HG02678 (cell line): Measurements from ENCODE around the gene GCC2.
"Not testable (repeated sequence)": the region's sequence is repeated elsewhere in the genome, so short reads cannot be mapped to it uniquely, and the experiment has no call there.

ENCODE experiments used
- ATAC-seq: cut with Tn5 transposase; IDR thresholded peaks from one replicate; pipeline ENCODE4 v1.9.1; 2021; ENCODE audit warnings: mild to moderate bottlenecking, moderate library complexity; ENCODE audit not compliant: unreplicated experiment

Gene GCC2, protein sequence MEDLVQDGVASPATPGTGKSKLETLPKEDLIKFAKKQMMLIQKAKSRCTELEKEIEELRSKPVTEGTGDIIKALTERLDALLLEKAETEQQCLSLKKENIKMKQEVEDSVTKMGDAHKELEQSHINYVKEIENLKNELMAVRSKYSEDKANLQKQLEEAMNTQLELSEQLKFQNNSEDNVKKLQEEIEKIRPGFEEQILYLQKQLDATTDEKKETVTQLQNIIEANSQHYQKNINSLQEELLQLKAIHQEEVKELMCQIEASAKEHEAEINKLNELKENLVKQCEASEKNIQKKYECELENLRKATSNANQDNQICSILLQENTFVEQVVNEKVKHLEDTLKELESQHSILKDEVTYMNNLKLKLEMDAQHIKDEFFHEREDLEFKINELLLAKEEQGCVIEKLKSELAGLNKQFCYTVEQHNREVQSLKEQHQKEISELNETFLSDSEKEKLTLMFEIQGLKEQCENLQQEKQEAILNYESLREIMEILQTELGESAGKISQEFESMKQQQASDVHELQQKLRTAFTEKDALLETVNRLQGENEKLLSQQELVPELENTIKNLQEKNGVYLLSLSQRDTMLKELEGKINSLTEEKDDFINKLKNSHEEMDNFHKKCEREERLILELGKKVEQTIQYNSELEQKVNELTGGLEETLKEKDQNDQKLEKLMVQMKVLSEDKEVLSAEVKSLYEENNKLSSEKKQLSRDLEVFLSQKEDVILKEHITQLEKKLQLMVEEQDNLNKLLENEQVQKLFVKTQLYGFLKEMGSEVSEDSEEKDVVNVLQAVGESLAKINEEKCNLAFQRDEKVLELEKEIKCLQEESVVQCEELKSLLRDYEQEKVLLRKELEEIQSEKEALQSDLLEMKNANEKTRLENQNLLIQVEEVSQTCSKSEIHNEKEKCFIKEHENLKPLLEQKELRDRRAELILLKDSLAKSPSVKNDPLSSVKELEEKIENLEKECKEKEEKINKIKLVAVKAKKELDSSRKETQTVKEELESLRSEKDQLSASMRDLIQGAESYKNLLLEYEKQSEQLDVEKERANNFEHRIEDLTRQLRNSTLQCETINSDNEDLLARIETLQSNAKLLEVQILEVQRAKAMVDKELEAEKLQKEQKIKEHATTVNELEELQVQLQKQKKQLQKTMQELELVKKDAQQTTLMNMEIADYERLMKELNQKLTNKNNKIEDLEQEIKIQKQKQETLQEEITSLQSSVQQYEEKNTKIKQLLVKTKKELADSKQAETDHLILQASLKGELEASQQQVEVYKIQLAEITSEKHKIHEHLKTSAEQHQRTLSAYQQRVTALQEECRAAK (N-terminal part only)

GRCh38 chr2:108448678-108449409, at the start of gene GCC2:
Gene GCC2, plus strand, starts transcription at chr2:108449206. Its CDS starts 69 bp downstream, at chr2:108449275.
- ATAC-seq = peak; percentile 99

GRCh38 chr2:108399479-108399878, 49.5 kb upstream of the GCC2 start:
- ATAC-seq = no peak

GRCh38 chr2:108401800-108402199, 47.2 kb upstream of the GCC2 start:
- ATAC-seq = no peak

DNA sequence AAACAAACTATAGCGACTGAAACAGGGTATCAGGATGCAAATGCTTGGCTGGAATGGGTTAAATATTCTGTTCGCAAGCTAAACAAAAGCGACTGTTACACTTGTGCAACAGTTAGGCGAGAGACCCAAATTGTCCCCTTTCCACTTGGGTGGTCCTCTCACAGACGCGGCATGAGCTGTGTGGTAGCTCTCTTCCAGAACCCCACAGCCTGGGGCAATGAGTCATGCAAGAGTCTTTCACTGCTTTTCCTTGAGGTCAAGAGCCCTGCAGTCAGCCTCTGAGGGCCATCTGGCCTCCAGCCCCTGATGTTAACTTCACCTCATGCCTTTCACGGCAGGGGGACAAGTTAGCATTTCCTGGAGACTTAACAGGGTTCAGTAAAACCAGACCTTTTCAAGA, 45.5 kb upstream of the GCC2 start:
- no peak for ATAC-seq

- ATAC-seq = no peak
Measured at GRCh38 chr2:108404784-108405397, 44.1 kb upstream of the GCC2 start.

- ATAC-seq = no peak
Measured at GRCh38 chr2:108407864-108408729, 40.9 kb upstream of the GCC2 start.

DNA sequence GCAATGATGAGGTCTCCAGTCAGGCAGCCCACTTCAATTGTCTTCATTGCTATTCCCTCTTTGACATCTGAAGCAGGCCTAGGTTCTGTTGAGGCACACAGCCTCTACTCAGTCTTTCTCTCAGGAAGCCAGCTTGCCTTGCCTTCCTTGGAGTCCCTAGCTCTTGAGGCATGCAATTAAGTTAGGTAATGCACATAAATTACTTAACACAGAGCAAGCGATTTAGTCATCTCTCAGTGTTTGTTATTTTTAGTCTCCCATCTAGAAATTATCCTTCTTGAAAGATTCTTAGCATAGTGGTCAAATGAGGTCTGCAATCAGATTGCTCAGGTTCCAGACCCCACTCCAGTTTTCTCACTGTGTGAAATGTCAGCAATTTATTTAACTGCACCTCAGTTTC, 39.2 kb upstream of the GCC2 start:
- ATAC-seq = no peak

GRCh38 chr2:108412995-108413710, 35.9 kb upstream of the GCC2 start:
- ATAC-seq = no peak

GRCh38 chr2:108413711-108414095, 35.3 kb upstream of the GCC2 start:
- no peak for ATAC-seq

- no peak for ATAC-seq
Measured at GRCh38 chr2:108414256-108414876, 34.6 kb upstream of the GCC2 start.

GRCh38 chr2:108414945-108415344, 34.1 kb upstream of the GCC2 start:
- ATAC-seq = no peak

DNA sequence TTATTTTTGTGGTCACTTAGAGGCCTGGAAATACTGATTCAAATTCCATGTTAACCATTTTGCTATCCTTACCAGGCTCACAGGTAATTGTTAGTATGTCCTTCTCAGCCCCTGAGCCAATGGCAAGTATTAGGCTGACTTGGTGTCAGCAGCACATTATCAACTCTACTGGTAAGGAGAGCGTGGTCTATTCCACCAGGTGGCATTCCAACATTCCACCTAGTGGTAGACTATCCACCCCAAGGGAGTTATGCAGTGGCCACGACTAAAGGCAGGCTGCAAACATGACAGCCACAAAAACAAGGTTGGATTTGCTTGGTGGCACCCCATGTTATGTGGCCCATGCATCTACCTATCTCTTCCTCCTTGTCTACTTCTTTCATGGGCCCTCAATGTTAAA, 31.8 kb upstream of the GCC2 start:
- no peak for ATAC-seq

GRCh38 chr2:108418416-108418815, 30.6 kb upstream of the GCC2 start:
- ATAC-seq = no peak

GRCh38 chr2:108423067-108423466, 25.9 kb upstream of the GCC2 start:
- ATAC-seq = no peak

DNA sequence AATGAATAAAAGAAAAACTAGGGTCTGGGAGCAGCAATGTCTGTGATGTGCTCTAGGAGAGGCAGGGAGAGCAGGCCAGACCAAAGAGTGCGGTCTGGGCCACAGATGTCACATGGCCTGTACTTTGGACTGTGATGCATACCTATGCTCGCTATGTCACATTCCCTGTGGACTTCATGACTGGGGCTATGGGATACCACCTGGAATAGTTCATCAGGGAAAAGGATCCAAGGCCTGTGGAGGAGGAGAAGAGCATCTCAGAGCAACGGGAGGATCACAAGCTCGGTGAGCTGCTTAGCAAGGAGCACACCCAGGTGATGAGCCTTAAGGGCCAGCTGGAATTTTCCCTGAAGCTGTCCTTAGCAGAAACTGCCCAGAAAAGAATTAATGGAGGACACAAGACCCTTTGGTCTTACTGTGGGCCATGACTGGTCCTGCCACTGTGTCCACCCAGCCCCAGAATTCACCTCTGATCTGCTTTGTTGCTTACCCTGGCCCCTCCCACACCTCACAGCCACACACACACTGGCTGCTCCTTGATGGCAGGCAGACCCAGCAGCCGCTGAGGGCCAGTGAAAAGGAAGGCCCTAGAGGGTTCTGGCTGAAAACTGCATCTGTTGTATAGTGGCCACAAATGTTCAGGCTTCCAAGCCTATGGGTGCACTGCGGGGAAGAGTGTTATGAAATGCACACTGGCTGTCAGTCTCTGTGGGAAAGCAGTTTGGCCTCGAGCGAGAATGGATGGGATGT, 25.3 kb upstream of the GCC2 start:
- no peak for ATAC-seq

- ATAC-seq = no peak
Measured at GRCh38 chr2:108428286-108429009, 20.6 kb upstream of the GCC2 start.

- not testable (repeated sequence) for ATAC-seq
Measured at GRCh38 chr2:108435578-108435977, 13.4 kb upstream of the GCC2 start.
